GM12878 (cell line): Measurements from ENCODE around the gene SYT3. TPM values are rescaled to one million over a fixed set of nuclear protein-coding genes. Genes with fewer than 3 reads are reported as not detected.

Experiments
- ATAC-seq: fragments of 200-7000 bp; cut with Tn5 transposase; 3 replicates; pipeline ENCODE4 v1.9.1; 2020; ENCODE audit warnings: mild to moderate bottlenecking, moderate library complexity
- BruUV-seq: library from RNA; stranded (reverse); fragments of 400-500 nt; replicated peaks from 2 replicates; lab custom pipeline; 2021; lab: Mats Ljungman, UMichigan
- CTCF ChIA-PET: fragments of 300-600 bp; sonication (Branson Sonifier 250); formaldehyde crosslinking; extraction: SDS; loops from one replicate; lab custom pipeline; 2021; ENCODE audit warnings: inconsistent platforms; lab: Yijun Ruan, JAX
- POLR2A ChIA-PET: fragments of 350-600 bp; formaldehyde crosslinking; extraction: SDS; loops from one replicate; lab custom pipeline; 2021; ENCODE audit warnings: inconsistent platforms; lab: Charles Lee
- RAD21 ChIA-PET: fragments of 300-600 bp; sonication (Branson Sonifier 250); formaldehyde crosslinking; loops from one replicate; lab custom pipeline; 2023; ENCODE audit warnings: antibody characterized with exemption; ENCODE audit not compliant: unreplicated experiment; lab: Charles Lee
- SMC1A ChIA-PET: fragments of 300-600 bp; sonication (Branson Sonifier 250); formaldehyde crosslinking; loops from one replicate; lab custom pipeline; 2023; ENCODE audit not compliant: unreplicated experiment, uncharacterized antibody; lab: Charles Lee
- DNase-seq: peaks from one replicate; pipeline ENCODE4 v3.0.0-alpha.2; 2011; ENCODE audit warnings: low read depth, low spot score
- FAIRE-seq: peaks from 3 replicates; lab custom pipeline; 2011; peaks lifted over from hg19 to GRCh38; lab: Jason Lieb, UNC
- H2AFZ ChIP-seq: 2 replicates; pipeline ENCODE4 v1.6.0; 2011; ENCODE audit warnings: low read depth, low read length, control low read depth; ENCODE audit not compliant: control insufficient read depth
- H3K27ac ChIP-seq: 2 replicates; pipeline ENCODE4 v1.5.1; 2011; ENCODE audit warnings: control low read depth; ENCODE audit not compliant: control insufficient read depth, insufficient read depth
- H3K27me3 ChIP-seq, 2 experiments: replicated peaks in 1 of 2; 2 replicates each; pipeline versions ENCODE4 v1.6.0 to v1.6.1; 2011; ENCODE audit warnings: low read length in 1 of 2; ENCODE audit not compliant: control insufficient read depth in 2 of 2, insufficient read depth in 2 of 2
- H3K36me3 ChIP-seq, 2 experiments: 2 replicates each; pipeline ENCODE4 v1.5.1; 2011; ENCODE audit warnings: low read length in 1 of 2; ENCODE audit not compliant: control insufficient read depth in 2 of 2, insufficient read depth in 2 of 2
- H3K4me1 ChIP-seq: 2 replicates; pipeline ENCODE4 v1.6.1; 2011; ENCODE audit warnings: mild to moderate bottlenecking, low read length, moderate library complexity, mixed read lengths; ENCODE audit not compliant: control insufficient read depth, insufficient read depth
- H3K4me2 ChIP-seq: 2 replicates; pipeline ENCODE4 v1.6.0; 2011; ENCODE audit warnings: control low read depth; ENCODE audit not compliant: control insufficient read depth, insufficient read depth
- H3K4me3 ChIP-seq: fragments of 200-600 bp; sonication (generic); 2 replicates; pipeline ENCODE4 v1.5.1; 2016
- H3K79me2 ChIP-seq: 2 replicates; pipeline ENCODE4 v1.6.0; 2011; ENCODE audit warnings: low read length; ENCODE audit not compliant: control insufficient read depth, insufficient read depth
- H3K9ac ChIP-seq: 2 replicates; pipeline ENCODE4 v1.8.0; 2011; ENCODE audit warnings: low read length, control low read depth, mixed read lengths; ENCODE audit not compliant: control insufficient read depth, insufficient read depth
- H3K9me3 ChIP-seq: replicated peaks from 3 replicates; pipeline ENCODE4 v1.5.1; 2011; ENCODE audit warnings: mild to moderate bottlenecking, low read length; ENCODE audit not compliant: control insufficient read depth, insufficient read depth
- H4K20me1 ChIP-seq: 2 replicates; pipeline ENCODE4 v1.6.0; 2011; ENCODE audit not compliant: control insufficient read depth, insufficient read depth
- ATF2 ChIP-seq: IDR thresholded peaks from 2 replicates; pipeline ENCODE4 v1.6.1; 2012; ENCODE audit warnings: low read length, inconsistent platforms
- ATF7 ChIP-seq: fragments of 450-650 bp; IDR thresholded peaks from 2 replicates; pipeline ENCODE4 v1.6.1; 2016; ENCODE audit warnings: low read depth, mild to moderate bottlenecking
- CEBPZ ChIP-seq: fragments of 150-350 bp; IDR thresholded peaks from 2 replicates; pipeline ENCODE4 v1.6.1; 2016; ENCODE audit warnings: low read depth, low read length
- EED ChIP-seq: sonication (generic); IDR thresholded peaks from 2 replicates; pipeline ENCODE4 v1.6.1; 2016; ENCODE audit warnings: antibody characterized with exemption, low read depth
- EP300 ChIP-seq, 2 experiments: fragments of 150-350 bp in 1 of 2; IDR thresholded peaks; 2 replicates each; pipeline ENCODE4 v1.6.1; 2011 to 2012; ENCODE audit warnings: low read depth in 2 of 2, low read length in 2 of 2, borderline replicate concordance in 1 of 2, improper control_type of control experiment in 1 of 2, inconsistent platforms in 1 of 2; ENCODE audit not compliant: control insufficient read depth in 1 of 2
- NFXL1 ChIP-seq: fragments of 450-650 bp; IDR thresholded peaks from 2 replicates; pipeline ENCODE4 v1.6.1; 2017; ENCODE audit warnings: antibody characterized with exemption, mild to moderate bottlenecking, borderline replicate concordance
- SMAD5 ChIP-seq: IDR thresholded peaks from 2 replicates; pipeline ENCODE4 v1.6.1; 2016; ENCODE audit warnings: antibody characterized with exemption, low read depth
- SMARCA5 ChIP-seq: fragments of 450-650 bp; IDR thresholded peaks from 2 replicates; pipeline ENCODE4 v1.6.1; 2017; ENCODE audit warnings: mild to moderate bottlenecking
- STAT1 ChIP-seq: fragments of 450-650 bp; conservative IDR thresholded peaks from 2 replicates; pipeline ENCODE4 v1.6.1; 2014; ENCODE audit warnings: antibody characterized with exemption, mild to moderate bottlenecking
- USF1 ChIP-seq: IDR thresholded peaks from 2 replicates; pipeline ENCODE4 v1.6.1; 2011; ENCODE audit warnings: borderline replicate concordance, low read depth, mild to moderate bottlenecking, moderate library complexity, mixed read lengths, low read length; ENCODE audit not compliant: insufficient read depth; ENCODE audit errors: extremely low read length
- WGBS: methylation state at CpG from one replicate; pipeline ENCODE4 v1.1.6; 2016; ENCODE audit warnings: low lambda C conversion rate; ENCODE audit not compliant: insufficient replicate concordance, insufficient coverage; ENCODE audit errors: missing lambda C conversion rate; 5-methylcytosine and 5-hydroxymethylcytosine counted together
- in situ Hi-C: fragments of 300-500 bp; cut with MboI; formaldehyde crosslinking; loops from 9 replicates; pipeline ENCODE4 v1.14.3; 2018; ENCODE audit warnings: mixed read lengths
- intact Hi-C: fragments of 100-400 bp; cut with micrococcal nuclease; formaldehyde crosslinking; loops from one replicate; pipeline ENCODE4 v1.14.2; 2022; ENCODE audit not compliant: unreplicated experiment
- polyA plus RNA-seq, 11 experiments: library from polyadenylated mRNA; depleted of rRNA in 4 of 11; unstranded in 6 of 11; stranded (reverse) in 5 of 11; fragments of >200 nt; fragmentation: Nextera tagmentation in 4 of 11; fragmentation: Illumina TruSeq in 1 of 11; extraction: Ambion mirVana in 4 of 11; extraction: Trizol in 1 of 11; gene quantifications; 1 replicate in 1 of 11; 2 replicates in 10 of 11; pipeline versions ENCODE4 v1.2.1 to v1.2.3, GENCODE V29; 2011 to 2016; ENCODE audit warnings: inconsistent platforms in 2 of 11, missing spikeins in 2 of 11, low read depth in 1 of 11
- total RNA-seq, 4 experiments: library from RNA; depleted of rRNA in 3 of 4; stranded (reverse); fragments of >200 nt in 3 of 4; fragmentation: Illumina TruSeq in 1 of 4; extraction: Trizol in 1 of 4; gene quantifications; 2 replicates each; pipeline versions ENCODE4 v1.2.1 to v1.2.3, GENCODE V29; 2013 to 2021

SYT3 gene
- total and polyA plus RNA-seq, 10 of the 15 experiments (the other 5 are each of a cell fraction or from before 2014, with no cell fraction given): 0.05 to 0.18 TPM; not detected in 8

GRCh38 chr19:50599427-50599826 lies 40.3 kb downstream of the SYT3 start:
- H3K4me2 ChIP-seq: no peak overlapping the region
- ATAC-seq: no peak
- no peak for DNase-seq
- no peak overlapping the region for H3K9ac ChIP-seq
- CTCF ChIA-PET: no interaction called here
- SMC1A ChIA-PET: no interaction called here
- no peak overlapping the region for H3K27ac ChIP-seq
- H3K27me3 ChIP-seq: no peaks in the 10 kb centered on the region
- H3K4me1 ChIP-seq: no peaks in the 10 kb centered on the region
- no peaks in the 10 kb centered on the region; the same call in 2 of the 3 replicates for H3K9me3 ChIP-seq
- no peaks in the 10 kb centered on the region for H4K20me1 ChIP-seq
- TF ChIP-seq STAT1: no peak
- H2AFZ ChIP-seq: no peak overlapping the region
- POLR2A ChIA-PET: no interaction called here
- H3K36me3 ChIP-seq: no peaks in the 10 kb centered on the region
- no peak for FAIRE-seq
- no TSS peak for BruUV-seq
- in situ Hi-C loops: no loop called here
- intact Hi-C loops: no loop called here
- RAD21 ChIA-PET: no interaction called here
- 37% methylated on average over 9 of the region's 9 CpGs for whole genome bisulfite sequencing
- no peaks in the 10 kb centered on the region for H3K79me2 ChIP-seq
- no peak overlapping the region for H3K4me3 ChIP-seq

- H3K79me2 ChIP-seq: no peaks in the 10 kb centered on the region
- no peak overlapping the region for H2AFZ ChIP-seq
- H3K4me3 ChIP-seq: no peak overlapping the region
- H3K9ac ChIP-seq: no peak overlapping the region
- WGBS: 42% methylated on average over 3 of the region's 3 CpGs
- POLR2A ChIA-PET: no interaction called here
- H3K36me3 ChIP-seq: no peaks in the 10 kb centered on the region
- H3K27ac ChIP-seq: no peak overlapping the region
- SMC1A ChIA-PET: interaction anchor here (0.7 to 0.8 kb wide), 2 partner anchors 50 to 183 kb away, joined by 3 read pairs; no protein-coding TSS in a partner anchor
- no TSS peak for BruUV-seq
- H3K9me3 ChIP-seq: no peaks in the 10 kb centered on the region
- H4K20me1 ChIP-seq: no peaks in the 10 kb centered on the region
- ATAC-seq: no peak
- CTCF ChIA-PET: no interaction called here
- in situ Hi-C loops: no loop called here
- DNase-seq: no peak
- H3K4me1 ChIP-seq: no peaks in the 10 kb centered on the region
- no peak for FAIRE-seq
- no peak overlapping the region for H3K4me2 ChIP-seq
- RAD21 ChIA-PET: no interaction called here
- intact Hi-C loops: no loop called here
- no peaks in the 10 kb centered on the region; a peak in 1 of 4 replicates for H3K27me3 ChIP-seq
- TF ChIP-seq SMAD5: no peak
- TF ChIP-seq EP300 (IDR thresholded peaks at IDR 0.05; ENCODE audit: borderline replicate concordance in 1 of 2, control insufficient read depth in 1 of 2, low read depth in 2 of 2, low read length in 2 of 2): no peak
- TF ChIP-seq EED: no peak
- no peak for TF ChIP-seq CEBPZ
- no peak for TF ChIP-seq ATF2
- no peak for TF ChIP-seq ATF7
- no peak for TF ChIP-seq NFXL1
- TF ChIP-seq USF1: no peak
- TF ChIP-seq SMARCA5: no peak
Measured at GRCh38 chr19:50590191-50590590, 49.5 kb downstream of the SYT3 start.
